Measurements from ENCODE around the gene CLCNKA.

CLCNKA gene

DNA sequence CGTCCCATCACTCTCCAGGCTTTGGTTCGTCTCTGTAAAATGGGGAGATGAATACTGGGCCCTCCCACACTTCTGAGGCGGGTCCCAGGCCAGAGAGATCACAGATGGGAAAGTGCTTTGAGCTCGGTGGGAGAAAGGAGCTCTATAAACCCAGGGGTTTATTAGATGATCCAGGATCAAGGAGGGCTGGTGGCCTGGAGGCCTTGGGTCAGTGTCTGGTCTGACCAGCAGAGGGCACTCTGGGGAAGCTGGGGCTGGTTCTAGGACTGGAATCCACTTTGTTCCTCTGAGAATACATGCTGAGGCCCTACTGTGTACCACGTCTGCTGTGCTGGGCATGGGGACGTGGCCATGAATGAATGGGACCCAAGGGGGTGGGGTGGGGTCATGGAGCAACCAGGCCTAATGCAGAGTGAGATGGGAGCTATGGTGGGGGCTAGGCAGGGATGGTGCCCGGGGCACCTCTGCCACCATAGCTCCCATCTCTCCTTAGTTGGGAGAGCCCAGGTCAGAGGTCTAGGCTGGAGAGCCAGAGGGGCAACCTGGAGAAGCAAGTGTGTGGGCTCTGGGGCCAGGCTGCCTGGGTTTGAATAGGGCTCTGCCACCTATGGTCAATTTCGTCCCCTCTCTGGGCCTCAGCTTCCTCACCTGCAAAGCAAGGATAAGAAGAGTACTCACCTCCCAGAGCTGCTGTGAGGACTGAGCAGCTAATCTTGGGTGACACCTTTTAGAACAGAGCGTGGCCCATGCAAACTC, 60.6 kb downstream of the CLCNKA start:
- peak; percentile 19 for DNase-seq

GRCh38 chr1:16083486-16083885, 61.6 kb downstream of the CLCNKA start:
- DNase-seq, result no peak
